ENCODE results near the gene MGP.

MGP gene

DNA sequence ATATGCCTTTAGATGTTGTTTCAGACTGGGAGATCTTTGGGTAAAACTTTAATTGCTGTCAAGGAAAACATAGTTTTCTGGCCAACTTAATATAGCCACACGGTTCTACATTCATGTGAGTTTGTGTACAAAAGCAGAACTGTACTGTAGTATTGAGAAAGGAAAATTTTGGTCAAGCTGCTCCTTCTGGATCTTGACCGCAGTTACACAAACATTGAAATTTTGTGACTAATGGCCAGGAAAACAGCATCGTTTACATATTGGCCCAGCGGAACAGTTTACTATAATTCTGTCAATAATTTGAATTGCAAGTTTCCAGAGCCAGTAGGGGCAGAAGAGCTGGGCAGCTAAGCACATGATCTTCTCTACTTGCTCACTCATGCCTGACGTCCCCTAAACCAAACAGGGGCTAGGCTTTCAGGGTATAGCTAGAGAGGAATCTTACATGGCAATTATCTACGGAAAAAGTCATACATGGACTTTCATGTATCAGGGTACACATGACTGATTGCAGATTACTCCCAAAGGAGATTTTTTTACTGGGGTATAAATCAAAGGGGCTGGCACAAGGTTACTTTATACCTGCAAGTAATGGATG, 31.0 kb downstream of the MGP start:
- DNase-seq = no peak

DNA sequence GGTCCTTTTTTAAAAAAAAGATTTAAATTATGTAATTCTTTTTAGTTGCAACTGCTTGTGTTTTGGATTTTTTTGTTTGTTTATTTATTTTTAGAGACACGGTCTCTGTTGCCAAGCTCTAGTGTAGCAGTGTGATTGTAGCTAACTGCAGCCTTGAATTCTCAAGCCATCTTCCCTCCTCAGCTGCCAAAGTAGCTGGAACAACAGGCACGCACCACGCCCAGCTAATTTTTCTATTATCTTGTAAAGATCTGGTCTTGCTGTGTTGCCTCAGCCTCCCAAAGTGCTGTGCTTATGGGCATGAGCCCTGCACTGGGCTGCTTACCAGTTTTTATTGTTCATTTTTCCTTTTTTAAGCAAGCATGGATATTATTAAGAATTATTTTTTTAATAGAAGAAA, 31.7 kb downstream of the MGP start:
- no peak for DNase-seq

DNA sequence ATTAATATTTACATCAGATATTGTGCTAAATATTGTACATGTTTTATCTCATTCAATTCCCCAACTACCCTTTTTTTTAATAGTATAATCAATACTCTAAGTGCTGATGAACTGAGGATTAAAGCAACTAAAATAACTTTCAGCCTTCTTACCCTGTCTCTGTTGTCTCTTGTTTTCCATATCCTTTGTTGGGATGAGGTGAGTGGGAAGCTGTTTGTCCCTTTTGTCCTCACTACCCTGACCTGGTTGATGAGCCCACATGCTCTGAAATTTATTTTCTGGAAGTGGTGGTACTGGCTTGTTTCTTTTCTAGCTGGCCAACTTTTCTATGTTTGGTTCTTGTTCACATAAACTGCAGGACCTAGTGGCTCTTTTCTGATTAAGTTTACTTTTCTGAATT, 32.8 kb downstream of the MGP start:
- no peak for DNase-seq

DNA sequence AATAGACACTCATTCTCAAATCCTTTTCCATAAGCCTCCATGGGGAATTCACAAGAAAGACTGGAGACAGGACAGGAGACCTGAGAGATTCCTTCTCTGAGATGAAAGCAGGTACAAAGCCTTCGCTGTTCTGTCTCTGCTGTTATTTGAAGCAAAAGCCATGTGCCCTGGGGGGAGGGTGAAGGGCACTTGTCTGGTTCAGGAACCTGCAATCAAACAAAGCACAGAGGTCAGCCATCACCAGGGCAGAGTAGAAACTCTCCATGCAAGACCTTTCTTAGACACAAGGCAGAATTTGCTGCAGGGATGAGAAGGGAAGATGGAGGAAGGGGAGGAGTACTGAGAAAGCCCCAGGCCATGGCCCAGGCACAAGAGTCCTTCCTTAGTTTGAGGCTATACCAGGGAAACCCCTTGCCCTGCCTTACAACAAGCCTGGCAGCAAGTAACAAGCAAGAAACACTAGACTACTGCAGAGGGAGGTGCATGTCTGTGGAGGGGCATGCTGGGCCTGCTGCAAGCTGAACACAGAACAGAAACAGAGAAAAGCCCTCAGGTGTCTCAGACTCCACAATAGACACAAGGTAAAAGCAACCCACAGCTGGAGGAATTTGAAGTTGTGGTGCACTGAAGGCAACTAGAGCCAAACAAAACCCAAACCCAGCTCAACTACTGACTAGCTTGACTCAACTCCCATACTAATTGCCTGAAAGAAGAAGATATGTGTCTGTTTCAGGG, 34.6 kb downstream of the MGP start:
- DNase-seq = no peak

DNA sequence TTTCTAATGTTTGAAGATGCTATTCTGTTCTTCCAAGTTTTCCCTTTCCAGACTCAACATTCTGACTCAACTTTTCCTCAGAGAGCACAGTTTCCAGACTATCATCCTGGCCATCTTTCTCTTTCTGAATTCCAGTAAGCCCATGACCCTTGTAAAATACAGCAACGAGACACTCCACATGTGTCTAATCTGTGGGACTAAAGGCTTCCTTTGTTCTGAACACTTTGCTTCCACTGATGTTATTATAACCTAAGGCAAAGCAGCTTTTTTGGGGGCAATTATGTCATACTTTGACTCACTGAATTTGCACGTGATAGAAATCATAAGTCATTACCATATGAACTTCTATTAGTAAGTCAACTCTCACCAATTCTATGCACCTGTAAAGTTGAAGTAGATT, 36.0 kb downstream of the MGP start:
- no peak for DNase-seq

DNA sequence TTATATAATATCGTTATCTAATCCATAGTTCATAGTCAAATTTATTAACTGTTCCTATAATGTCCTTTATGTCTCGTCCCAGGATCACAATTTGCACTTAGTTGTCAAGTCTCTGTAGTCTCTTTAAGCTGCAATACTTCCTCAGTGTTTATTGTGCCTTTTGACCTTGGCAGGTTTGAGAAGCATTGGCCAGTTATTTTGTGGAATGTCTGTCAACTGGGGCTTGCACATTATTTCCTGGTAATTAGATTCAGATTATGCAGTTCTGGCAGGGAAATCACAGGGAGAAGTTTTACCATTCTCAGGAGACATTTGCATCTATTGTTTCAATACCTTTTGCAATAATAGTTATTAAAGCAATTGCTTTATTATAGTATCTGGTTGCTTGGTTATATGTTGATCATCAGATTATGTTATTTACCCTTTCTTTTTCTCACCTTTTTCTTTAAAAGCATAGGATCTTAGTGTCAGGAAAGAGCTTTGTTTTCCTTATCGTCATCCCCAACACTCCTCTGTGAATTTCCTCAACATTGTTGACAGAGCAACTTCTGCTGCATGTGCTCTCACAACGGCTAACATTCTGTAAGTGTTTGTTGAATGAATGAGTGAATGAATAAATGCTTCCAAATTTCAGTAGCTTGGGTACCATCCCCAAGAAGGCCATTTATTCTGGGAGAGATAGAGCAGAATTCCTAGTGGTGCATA, 38.6 kb downstream of the MGP start:
- no peak for DNase-seq

DNA sequence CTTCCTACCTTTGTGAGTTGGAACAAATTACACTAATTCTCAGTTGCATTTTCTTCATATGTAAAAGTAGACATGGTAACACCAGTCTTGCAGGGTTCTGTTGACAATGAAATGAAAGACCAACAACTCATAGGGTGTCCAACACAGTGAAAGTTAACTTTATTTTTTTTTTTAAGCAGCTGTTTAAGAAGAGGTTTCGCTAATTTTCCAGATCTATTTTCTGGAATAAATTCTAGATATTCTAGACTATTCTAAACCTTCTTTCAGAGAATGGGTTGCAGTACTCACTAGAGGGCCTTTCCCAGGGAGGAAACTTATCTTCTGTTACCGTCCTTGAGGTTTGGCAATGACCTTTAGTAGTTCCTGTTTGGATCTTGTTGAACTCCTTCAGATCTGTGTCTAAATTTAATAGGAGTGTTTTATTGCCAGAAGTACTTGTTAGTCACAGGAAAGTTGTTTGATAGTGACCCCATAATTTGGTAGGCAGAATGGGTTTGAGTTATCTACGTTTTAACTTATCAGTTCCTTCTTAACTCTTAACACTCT, 39.5 kb downstream of the MGP start:
- DNase-seq = no peak

DNA sequence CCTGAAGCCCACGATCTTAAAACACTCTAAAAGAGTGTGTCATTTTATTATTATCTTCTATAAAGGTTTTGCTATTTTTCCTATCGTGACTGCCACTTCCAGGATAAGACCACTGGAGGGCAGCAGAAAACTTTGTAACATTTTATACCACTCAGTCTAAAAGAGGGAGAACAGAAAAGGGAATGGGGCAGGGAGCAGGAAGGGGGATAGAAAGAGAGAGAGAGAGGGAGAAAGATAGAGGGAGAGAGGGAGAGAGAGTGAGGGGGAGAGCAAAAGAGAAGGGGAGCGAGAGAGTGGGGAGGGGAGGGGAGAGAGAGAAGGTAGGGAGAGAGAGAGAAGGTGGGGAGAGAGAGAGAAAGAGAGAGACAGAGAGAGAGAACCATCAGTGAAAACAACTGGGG, 40.3 kb downstream of the MGP start:
- peak; percentile 56 for DNase-seq

DNA sequence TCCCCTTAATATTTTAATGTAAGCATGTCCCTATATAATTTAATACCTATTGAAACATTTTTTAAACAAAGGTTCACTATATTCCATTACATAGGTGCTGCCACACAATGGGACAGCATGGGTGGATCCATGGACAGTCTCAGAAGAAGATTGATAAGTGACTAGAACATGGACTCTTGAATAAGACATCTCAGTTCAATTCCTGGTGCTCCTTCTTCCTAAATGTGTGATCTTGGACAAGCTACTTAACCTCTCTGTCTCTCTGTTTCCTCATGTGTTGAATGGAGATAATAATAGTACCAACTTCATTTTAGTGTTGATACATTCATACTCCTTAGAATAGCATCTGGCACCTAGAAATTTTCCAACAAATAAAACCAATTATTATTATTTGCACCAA, 41.3 kb downstream of the MGP start:
- DNase-seq = no peak

DNA sequence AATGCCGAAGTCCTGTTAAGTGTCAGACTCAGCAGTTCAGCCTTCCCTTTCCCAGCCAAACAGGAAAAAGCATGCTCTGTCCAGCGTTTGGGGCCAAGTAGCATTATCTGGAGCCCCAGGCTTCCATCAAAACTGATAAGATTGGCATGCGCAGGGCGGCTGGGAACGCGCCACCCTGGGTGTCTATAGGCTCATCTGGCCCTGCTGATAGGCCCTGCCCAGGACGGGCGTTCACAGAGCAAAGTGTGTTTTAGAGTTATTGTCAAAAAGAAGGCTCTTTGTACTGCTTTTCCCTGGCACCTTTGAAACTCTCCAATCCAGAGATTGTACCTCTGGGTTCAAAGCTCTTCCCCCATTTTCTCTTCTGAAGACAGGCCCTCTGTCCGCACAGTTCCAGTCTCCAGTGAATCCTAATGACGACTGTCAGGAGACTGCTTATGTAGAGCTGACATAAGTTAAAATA, 42.2 kb downstream of the MGP start, which contains the start of gene ART4:
TSS of gene ART4 (minus strand) at position 102 of the 463 bp plus-strand sequence. CDS start 413 bp downstream, outside the sequence.
- DNase-seq = no peak

DNA sequence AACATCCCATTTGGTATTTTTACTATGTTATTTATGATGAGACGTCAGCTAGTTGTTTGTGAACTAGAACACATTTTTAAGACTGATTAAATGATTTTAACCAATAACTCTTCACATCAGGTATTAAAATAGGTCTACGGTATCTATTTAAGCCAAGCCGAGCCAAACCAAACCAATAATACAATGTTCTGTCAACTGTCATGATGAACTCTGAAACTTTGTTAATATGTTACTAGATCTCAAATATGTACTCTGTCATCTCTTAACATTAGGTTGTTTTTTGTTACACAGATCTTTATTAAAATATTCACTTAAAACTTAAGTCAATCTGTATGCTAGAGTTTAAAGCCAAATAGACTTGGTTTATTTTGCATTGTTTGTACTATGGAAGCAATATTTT, 43.3 kb downstream of the MGP start:
- no peak for DNase-seq

DNA sequence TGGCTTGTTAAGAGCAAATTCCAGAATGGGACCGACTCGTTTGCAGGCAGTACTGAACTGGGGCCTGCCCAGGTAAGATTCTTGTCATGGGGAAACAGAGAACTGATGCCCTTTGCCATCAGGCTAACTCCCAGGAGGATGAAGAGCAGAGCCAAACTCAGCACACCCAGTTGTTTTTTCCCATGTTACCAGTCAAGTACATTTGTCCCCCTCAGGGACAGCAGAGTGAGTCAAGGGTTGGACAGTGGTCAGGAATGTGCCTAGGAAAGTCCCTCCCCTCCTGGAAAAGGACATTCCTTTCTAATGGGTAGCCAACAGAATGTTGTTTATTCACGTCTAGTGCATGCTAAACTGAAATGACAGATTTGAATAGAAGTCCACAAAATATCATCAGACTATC, 43.9 kb downstream of the MGP start:
- DNase-seq = no peak

DNA sequence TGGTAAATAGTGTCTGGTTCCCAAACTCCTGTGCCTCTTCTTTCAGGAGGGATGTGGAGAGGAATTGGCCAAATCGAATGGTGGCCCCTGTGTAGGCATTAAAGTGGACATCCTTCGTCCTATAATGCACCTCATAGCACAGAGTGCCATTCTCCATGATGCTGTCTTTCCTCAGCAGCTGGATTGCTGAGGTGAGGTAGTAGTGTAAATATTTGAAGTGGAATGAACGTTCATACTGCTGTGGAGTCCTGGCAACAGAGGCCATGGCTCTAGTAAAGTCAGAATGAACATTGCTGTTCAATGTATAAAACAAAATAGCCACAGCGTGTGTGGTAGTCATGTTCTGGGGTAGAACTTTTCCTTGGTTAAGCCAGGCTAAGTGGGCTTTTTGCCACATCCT, 45.0 kb downstream of the MGP start:
- no peak for DNase-seq

DNA sequence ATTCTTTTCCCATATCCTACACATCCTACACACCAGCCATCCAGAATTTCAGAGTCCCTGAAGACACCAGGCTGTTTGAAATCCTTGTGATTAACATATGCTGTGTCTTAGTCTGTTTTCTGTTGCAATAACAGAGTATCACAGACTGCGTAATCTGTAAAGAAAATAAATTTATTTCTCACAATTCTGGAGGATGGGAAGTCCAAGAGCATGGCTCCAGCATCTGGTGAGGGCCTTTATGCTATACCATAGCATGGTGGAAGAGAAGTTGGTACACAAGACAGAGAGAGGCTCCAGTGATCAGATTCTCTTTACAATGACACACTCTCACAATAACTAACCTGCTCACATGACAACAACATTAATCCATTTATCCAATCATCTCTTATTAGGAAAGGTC, 46.4 kb downstream of the MGP start:
- no peak for DNase-seq

DNA sequence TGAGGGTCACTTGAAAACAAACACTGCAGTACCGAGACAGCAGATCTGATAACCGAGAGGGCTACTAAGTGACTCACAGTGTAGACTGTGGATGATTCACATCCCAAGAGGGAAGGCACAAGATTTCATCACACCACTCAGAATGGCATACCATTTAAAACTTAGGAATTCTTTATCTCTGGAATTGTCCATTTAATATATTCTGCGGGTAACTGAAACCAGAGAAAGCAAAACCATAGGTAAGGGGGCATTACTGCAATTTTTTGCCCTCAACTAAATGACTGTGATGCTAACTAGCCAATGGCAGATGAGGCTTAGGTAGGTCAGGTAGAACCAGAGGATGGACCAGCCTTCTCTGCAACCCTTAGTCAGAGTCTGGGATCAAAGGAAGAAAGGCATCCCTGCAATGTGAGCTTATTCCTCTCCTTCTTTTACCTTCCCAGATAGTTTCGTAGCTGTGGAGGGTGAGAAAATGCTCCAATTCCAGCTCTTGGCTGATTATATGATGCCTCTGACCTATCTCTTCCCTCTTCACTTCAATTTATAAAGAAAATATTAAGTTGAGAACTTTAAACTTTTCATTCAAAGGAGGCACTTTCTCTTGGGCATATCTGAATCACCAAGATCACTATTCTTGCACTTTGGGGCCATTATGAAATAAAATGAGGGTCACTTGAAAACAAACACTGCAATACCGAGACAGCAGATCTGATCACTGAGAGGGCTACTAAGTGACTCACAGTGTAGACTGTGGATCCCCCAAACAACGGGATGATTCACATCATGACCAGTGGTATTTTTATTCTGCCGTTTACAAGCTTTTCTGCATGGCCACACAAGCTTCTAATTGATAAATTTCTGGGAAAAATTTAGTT, 49.1 kb downstream of the MGP start:
- no peak for DNase-seq

DNA sequence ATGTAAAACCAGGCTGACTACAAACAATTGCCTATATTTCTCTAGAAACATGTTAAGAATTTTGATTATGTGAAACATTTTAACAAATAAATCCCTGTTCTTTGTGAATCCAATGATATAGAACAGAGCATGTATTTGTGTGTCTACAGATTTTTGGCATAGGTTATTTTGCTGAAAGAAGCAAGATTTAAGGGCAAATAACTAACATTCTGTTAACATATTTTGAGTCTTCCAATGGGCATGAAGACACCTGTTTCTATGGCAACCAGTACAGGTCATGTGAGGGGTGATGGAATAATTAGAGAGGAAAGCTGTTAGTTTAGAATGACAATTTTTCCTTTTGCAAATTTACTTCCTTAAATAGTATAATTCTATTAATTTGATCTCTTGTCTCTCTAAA, 51.1 kb downstream of the MGP start:
- DNase-seq = no peak

DNA sequence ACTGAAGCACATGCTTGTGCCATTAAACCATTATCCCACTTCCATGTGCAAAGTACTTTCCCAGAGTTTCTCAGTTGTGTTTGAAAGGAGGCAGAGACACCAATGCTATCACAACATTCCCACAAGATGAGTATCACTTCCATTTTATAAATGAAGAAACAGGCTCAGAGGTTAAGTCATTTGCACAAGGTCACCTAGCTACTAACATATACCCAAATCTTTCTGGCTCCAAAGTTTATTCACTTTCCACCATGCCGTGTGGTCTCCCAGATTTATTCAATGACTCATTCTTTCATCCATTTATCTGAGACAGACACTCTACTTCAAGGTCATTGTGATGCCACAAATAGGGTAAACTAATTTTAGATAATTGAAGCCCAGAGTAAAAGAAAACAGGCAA, 51.7 kb downstream of the MGP start:
- DNase-seq = no peak

DNA sequence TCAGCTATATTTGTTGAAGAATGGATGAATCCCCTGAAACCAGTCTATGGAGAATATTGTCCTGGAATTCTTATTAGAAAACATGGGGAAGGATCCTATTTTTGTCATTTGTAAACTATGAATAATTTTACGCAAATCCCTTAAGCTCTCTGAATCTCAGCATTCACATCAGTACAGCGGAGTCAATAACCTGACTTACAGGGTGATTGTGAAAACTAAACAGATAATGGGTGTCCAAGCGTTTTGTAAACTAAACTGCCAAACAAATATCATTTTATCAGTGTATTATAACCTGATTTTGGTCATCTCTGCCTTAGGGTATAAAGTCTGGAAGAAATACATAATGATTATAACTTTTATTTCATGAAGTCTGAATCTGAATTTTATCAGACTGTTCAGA, 52.3 kb downstream of the MGP start:
- no peak for DNase-seq
